GM19023 (cell line): ENCODE data around the gene CGB1.
"Not testable (repeated sequence)": the region's sequence is repeated elsewhere in the genome, so short reads cannot be mapped to it uniquely, and the experiment has no call there.

Experiments used
- ATAC-seq: cut with Tn5 transposase; IDR thresholded peaks from one replicate; pipeline ENCODE4 v1.9.1; 2021; ENCODE audit warnings: mild to moderate bottlenecking, moderate library complexity; ENCODE audit not compliant: unreplicated experiment

Gene CGB1

GRCh38 chr19:49058562-49058961, 21.9 kb upstream of the CGB1 start:
- ATAC-seq, result no peak

GRCh38 chr19:49057636-49058234, 21.0 kb upstream of the CGB1 start, which contains the start of gene CGB7:
TSS of gene CGB7 (minus strand) at chr19:49057749. CDS start at chr19:49055375, 2,374 bp downstream.
- no peak for ATAC-seq

GRCh38 chr19:49056902-49057596, 20.4 kb upstream of the CGB1 start:
- ATAC-seq, result not testable (repeated sequence)

DNA sequence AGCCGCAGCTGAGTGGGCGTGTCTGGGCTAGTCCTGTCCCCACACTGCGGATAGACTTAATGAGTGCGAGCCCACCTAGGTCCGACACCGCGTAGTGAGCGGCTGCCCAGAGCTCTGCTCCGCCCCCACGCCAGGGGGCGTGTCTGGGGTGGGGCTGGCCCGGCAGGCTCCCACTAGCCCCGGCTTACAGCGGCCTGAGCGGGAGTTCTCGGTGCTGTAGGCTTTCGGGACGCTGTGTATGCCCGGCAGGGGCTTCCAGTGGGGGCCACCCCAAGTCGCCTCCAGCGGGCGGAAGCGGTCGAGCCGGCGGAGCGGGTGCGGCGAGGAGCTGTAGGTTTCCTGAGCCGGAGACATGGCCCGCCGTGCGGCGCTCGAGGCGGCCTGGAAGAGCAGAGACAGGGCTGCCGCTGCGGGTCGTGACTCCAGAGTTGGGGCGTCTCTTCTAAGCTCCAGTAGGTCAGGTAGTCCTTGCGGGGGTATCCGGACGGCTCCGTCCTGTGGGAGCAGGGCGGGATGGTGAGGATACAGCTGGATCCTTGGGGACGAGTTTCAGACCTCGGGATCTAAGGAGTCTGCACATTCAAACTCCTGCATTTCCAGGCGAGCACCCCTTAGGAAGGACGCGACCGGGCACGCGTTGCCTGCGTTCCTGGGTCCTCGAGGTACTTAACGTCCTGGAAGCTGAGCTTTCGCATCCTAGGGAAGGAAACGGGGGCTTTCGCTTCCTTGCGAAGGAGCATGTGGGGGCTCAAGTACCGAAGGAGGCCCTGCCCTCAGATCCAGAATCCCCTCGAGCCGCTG, 19.6 kb upstream of the CGB1 start:
- ATAC-seq, result no peak

GRCh38 chr19:49050376-49051033, 13.8 kb upstream of the CGB1 start:
- ATAC-seq, result not testable (repeated sequence)

GRCh38 chr19:49049834-49050233, 13.1 kb upstream of the CGB1 start:
- ATAC-seq, result not testable (repeated sequence)

DNA sequence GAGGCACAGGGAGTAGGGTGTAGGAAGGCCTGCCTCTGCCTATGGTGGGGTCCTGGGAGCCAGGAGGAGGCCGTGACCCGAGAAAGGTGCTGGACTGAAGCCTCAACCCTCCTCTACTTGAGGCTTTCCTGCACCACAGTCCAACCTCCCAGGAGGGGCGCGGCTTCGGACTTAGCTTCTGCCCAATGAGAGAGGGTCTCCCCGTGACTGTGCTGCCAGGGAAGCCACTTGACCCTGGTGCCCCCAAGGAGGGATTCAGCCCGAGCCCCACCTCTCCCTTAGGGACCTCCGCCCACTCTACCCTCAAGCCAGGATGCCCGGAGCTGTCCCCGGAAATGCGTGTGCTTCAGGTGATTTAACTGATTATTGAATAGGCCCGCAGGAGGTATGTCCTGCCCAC, 12.3 kb upstream of the CGB1 start, which contains the start of gene CGB8:
TSS of gene CGB8 (minus strand) at position 101 of the 400 bp plus-strand sequence. CDS start 372 bp downstream, outside the sequence.
- not testable (repeated sequence) for ATAC-seq

- ATAC-seq, result not testable (repeated sequence)
These were observed 6.9 kb upstream of the CGB1 start, which contains the start of gene CGB5 for GRCh38 chr19:49043548-49043947. TSS of gene CGB5 (plus strand) at chr19:49043848. CDS start at chr19:49044210, 362 bp downstream.

- ATAC-seq, result not testable (repeated sequence)
These were observed 6.0 kb upstream of the CGB1 start for GRCh38 chr19:49042666-49043065.

DNA sequence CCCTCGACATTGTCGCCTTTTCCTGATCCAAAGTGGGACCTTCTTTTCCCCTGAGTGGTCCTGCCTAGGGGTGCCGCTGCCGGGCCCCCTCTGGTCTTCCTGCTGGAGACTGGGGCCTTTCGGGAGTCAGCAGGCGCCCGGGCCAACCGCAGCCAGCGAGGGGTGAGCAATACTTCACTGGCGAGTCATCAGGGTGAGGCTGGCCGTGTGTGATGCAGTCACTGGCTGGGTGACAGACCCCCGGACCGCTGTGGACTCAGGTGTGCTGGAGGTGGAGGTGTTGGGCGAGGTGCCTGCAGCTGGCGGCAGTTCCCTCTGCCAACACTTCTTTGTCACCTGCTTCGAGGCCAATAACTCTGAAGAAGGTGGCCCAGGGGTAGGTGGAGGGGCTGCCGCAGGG, 5.5 kb upstream of the CGB1 start:
- no peak for ATAC-seq

- not testable (repeated sequence) for ATAC-seq
These were observed 3.0 kb upstream of the CGB1 start for GRCh38 chr19:49039736-49040135.

DNA sequence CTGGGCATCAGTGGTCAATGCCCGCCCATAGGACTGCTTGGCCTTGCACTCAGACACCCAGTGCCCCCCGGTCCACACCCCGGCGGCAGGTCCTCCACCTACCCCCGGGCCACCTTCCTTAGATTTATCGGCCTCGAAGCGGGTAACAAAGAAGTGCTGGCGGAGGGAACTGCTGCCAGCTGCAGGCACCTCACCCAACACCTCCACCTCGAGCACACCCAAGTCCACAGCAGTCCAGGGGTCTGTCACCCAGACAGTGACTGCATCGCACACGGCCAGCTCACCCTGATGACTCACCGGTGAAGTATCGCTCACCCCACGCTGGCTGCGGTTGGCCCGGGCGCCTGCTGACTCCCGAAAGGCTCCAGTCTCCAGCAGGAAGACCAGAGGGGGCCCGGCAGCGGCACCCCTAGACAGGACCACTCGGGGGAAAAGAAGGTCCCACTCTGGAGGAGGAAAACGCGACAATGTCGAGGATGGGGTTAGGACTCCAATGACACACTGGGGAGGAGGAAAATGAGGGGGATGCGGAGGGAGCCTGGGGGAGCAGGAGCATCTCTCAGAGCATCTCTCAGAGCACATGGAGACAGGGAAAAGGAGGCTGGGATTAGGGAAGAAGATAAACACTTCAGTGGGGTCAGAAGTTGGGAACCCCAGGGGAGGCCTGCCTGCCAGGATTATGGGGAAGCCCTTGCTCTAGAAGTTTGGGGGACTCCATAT, 2.0 kb upstream of the CGB1 start:
- not testable (repeated sequence) for ATAC-seq

DNA sequence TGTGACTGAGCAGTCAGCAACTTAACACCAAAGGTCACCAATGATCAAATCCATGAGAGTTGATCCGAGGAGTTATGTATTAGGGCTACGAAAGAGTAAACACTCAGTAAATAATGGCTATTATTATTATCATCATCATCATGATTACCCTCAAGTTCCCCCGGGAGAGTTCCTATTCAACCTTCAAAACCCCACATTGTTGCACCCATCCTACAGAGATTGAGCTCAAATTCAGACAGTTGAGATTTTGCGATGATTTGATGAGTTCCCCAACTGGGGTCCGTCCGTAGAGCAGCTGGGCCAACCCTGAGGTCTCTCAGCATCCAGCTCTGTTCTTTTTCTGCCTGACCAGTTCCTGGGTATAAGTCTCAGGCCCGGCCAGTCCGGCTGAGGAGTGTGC, 1.4 kb upstream of the CGB1 start:
- ATAC-seq, result not testable (repeated sequence)

DNA sequence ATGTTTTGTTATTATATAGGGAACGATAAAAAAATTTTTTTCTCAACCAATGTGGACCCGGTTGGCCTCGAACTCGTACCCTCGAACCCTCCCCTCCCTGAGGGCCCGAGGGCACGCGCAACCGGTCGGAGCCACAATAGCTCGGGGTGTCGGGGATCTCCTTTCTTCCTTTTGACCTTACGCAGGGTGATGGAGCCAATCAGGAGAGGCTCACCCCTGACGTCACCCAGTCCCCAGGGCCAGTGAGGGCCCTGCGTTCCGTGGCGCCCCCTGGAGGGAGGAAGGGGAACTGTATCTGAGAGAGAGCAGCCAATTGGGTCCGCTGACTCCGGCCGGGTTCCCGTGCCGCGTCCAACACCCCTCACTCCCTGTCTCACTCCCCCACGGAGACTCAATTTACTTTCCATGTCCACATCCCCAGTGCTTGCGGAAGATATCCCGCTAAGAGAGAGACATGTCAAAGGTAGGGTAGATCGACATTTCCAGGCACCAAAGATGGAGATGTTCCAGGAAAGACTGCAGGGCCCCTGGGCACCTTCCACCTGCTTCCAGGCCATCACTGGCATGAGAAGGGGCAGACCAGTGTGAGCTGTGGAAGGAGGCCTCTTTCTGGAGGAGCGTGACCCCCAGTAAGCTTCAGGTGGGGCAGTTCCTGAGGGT, 4.9 kb downstream of the CGB1 start, which contains the start of gene CGB2:
TSS of gene CGB2 (plus strand) at position 249 of the 660 bp plus-strand sequence. CDS start at position 455, 206 bp downstream.
- not testable (repeated sequence) for ATAC-seq

GRCh38 chr19:49030323-49030722, 6.4 kb downstream of the CGB1 start:
- ATAC-seq, result not testable (repeated sequence)

GRCh38 chr19:49029749-49030148, 6.9 kb downstream of the CGB1 start:
- not testable (repeated sequence) for ATAC-seq

- not testable (repeated sequence) for ATAC-seq
These were observed 8.0 kb downstream of the CGB1 start for GRCh38 chr19:49028686-49029085.

DNA sequence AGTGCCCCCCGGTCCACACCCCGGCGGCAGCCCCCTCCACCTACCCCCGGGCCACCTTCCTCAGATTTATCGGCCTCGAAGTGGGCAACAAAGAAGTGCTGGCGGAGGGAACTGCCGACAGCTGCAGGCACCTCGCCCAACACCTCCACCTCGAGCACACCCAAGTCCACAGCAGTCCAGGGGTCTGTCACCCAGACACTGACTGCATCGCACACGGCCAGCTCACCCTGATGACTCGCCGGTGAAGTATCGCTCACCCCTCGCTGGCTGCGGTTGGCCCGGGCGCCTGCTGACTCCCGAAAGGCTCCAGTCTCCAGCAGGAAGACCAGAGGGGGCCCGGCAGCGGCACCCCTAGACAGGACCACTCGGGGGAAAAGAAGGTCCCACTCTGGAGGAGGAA, 11.1 kb downstream of the CGB1 start:
- ATAC-seq, result not testable (repeated sequence)

GRCh38 chr19:49025088-49025487, 11.6 kb downstream of the CGB1 start:
- not testable (repeated sequence) for ATAC-seq
